K562 (cell line): ENCODE results near the gene ZNF563. TPM values are rescaled to one million over a fixed set of nuclear protein-coding genes. Genes with fewer than 3 reads are reported as not detected.

ENCODE experiments used
- ETV6 ChIP-seq, 3 experiments: fragments of 150-350 bp in 1 of 3; sonication (generic) in 1 of 3; formaldehyde crosslinking in 1 of 3; IDR thresholded peaks; 2 replicates each; pipeline versions ENCODE4 v1.6.1 to v1.8.0; 2014 to 2022; ENCODE audit warnings: borderline replicate concordance in 2 of 3, low read depth in 2 of 3, antibody characterized with exemption in 1 of 3, low read length in 1 of 3, mild to moderate bottlenecking in 1 of 3, missing genetic modification reagents in 1 of 3
- FOXA3 ChIP-seq, 2 experiments: fragments of 450-650 bp in 1 of 2; sonication (generic) in 1 of 2; formaldehyde crosslinking; IDR thresholded peaks in 1 of 2; conservative IDR thresholded peaks in 1 of 2; 2 replicates each; pipeline versions ENCODE4 v1.4.0 to v1.8.0; 2020 to 2022; ENCODE audit warnings: mild to moderate bottlenecking in 2 of 2, missing genetic modification reagents in 1 of 2
- HNRNPLL ChIP-seq: fragments of 200-400 bp; formaldehyde crosslinking; IDR thresholded peaks from 2 replicates; pipeline ENCODE4 v1.6.1; 2017; ENCODE audit warnings: low read length, low read depth, mild to moderate bottlenecking; ENCODE audit not compliant: poor library complexity, severe bottlenecking
- KDM4B ChIP-seq, 2 experiments: fragments of 450-650 bp in 1 of 2; sonication (generic) in 1 of 2; IDR thresholded peaks; 2 replicates each; pipeline ENCODE4 v1.6.1; 2016 to 2017; ENCODE audit warnings: borderline replicate concordance in 2 of 2, antibody characterized with exemption in 1 of 2, low read depth in 1 of 2, mild to moderate bottlenecking in 1 of 2
- KDM5B ChIP-seq: fragments of 200-600 bp; sonication (generic); IDR thresholded peaks from 2 replicates; pipeline ENCODE4 v1.6.1; 2012; ENCODE audit warnings: low read depth, mild to moderate bottlenecking, moderate library complexity, low read length, control low read depth, inconsistent platforms; ENCODE audit not compliant: insufficient replicate concordance
- NCOA6 ChIP-seq: fragments of 450-650 bp; IDR thresholded peaks from 2 replicates; pipeline ENCODE4 v1.6.1; 2017; ENCODE audit warnings: mild to moderate bottlenecking
- NR2C1 ChIP-seq, 2 experiments: fragments of 450-650 bp; IDR thresholded peaks; 2 replicates each; pipeline ENCODE4 v1.6.1; 2017; ENCODE audit warnings: mild to moderate bottlenecking in 2 of 2, antibody characterized with exemption in 1 of 2, inconsistent platforms in 1 of 2, missing compliant biosample characterization in 1 of 2, missing genetic modification characterization in 1 of 2
- PKNOX1 ChIP-seq: fragments of 450-650 bp; IDR thresholded peaks from 2 replicates; pipeline ENCODE4 v1.6.1; 2016
- PRPF4 ChIP-seq: fragments of 200-400 bp; formaldehyde crosslinking; IDR thresholded peaks from one replicate; pipeline ENCODE4 v1.6.1; 2017; ENCODE audit warnings: low read length, low read depth, mild to moderate bottlenecking; ENCODE audit not compliant: insufficient read depth, poor library complexity, severe bottlenecking
- RFX1 ChIP-seq: fragments of 450-650 bp; IDR thresholded peaks from 2 replicates; pipeline ENCODE4 v1.6.1; 2016; ENCODE audit warnings: mild to moderate bottlenecking, moderate library complexity
- ZBTB40 ChIP-seq, 2 experiments: fragments of 450-650 bp in 1 of 2; sonication (generic) in 1 of 2; formaldehyde crosslinking in 1 of 2; IDR thresholded peaks; 2 replicates each; pipeline versions ENCODE4 v1.7.1 to v1.9.0; 2016 to 2022; ENCODE audit warnings: inconsistent platforms in 1 of 2, mild to moderate bottlenecking in 1 of 2, missing genetic modification reagents in 1 of 2
- ZNF280B ChIP-seq: fragments of 250-450 bp; sonication (Bioruptor Pico); IDR thresholded peaks from 2 replicates; pipeline ENCODE4 v1.5.1; 2021; ENCODE audit warnings: mild to moderate bottlenecking
- polyA plus RNA-seq, 8 experiments: library from polyadenylated mRNA; depleted of rRNA in 4 of 8; stranded (reverse) in 5 of 8; unstranded in 3 of 8; fragments of >200 nt; fragmentation: Nextera tagmentation in 2 of 8; fragmentation: Illumina TruSeq in 1 of 8; extraction: Ambion mirVana in 2 of 8; extraction: Trizol in 1 of 8; gene quantifications; 2 replicates each; pipeline versions ENCODE4 v1.2.1 to v1.2.3, GENCODE V29; 2011 to 2014; ENCODE audit warnings: inconsistent platforms in 1 of 8, missing spikeins in 1 of 8
- total RNA-seq, 7 experiments: library from RNA; depleted of rRNA in 6 of 7; stranded (reverse); fragments of >200 nt in 6 of 7; fragmentation: Illumina TruSeq in 2 of 7; extraction: Trizol in 2 of 7; gene quantifications; 2 replicates each; pipeline versions ENCODE4 v1.2.1 to v1.2.3, GENCODE V29; 2011 to 2021; ENCODE audit warnings: low replicate concordance in 1 of 7

ZNF563 gene
- total and polyA plus RNA-seq, 9 of the 15 experiments (the other 6 are each of a cell fraction or from before 2014, with no cell fraction given): 0.37 to 2.9 (median 0.74) TPM

GRCh38 chr19:12294249-12295158 is 38.9 kb downstream of the ZNF563 start, which contains the start of gene ZNF44 (continued):
- TF ChIP-seq PRPF4: no peak
- TF ChIP-seq PKNOX1: peak; percentile 99
- TF ChIP-seq KDM4B (IDR thresholded peaks at IDR 0.05; ENCODE audit: borderline replicate concordance in 2 of 2, low read depth in 1 of 2): no peak
- TF ChIP-seq ETV6 (IDR thresholded peaks at IDR 0.05; ENCODE audit: borderline replicate concordance in 1 of 2, low read depth in 2 of 2, low read length in 1 of 2): no peak
- TF ChIP-seq ETV6 (CRISPR knock-in tag; IDR thresholded peaks at IDR 0.05; ENCODE audit: borderline replicate concordance): no peak
- no peak for TF ChIP-seq NCOA6
- no peak for TF ChIP-seq ZNF280B
- no peak for TF ChIP-seq FOXA3 (CRISPR knock-in tag; conservative IDR thresholded peaks at IDR 0.05 in 1 of 2, IDR thresholded peaks at IDR 0.05 in 1 of 2)
- peak; percentile 58 for TF ChIP-seq RFX1
- TF ChIP-seq NR2C1 (IDR thresholded peaks at IDR 0.05): peak; percentile 76; the same call in 1 of the 2 replicates
- peak; percentile 87 for TF ChIP-seq NR2C1 (tag; IDR thresholded peaks at IDR 0.05)
- TF ChIP-seq ZBTB40 (IDR thresholded peaks at IDR 0.05): peak; percentile 83
- no peak for TF ChIP-seq ZBTB40 (CRISPR knock-in tag; IDR thresholded peaks at IDR 0.05)
- TF ChIP-seq KDM5B: peak; percentile 41
- TF ChIP-seq HNRNPLL: no peak
